Keratinocyte (primary cell): ENCODE data around the gene ZNF346. TPM values are rescaled to one million over a fixed set of nuclear protein-coding genes. Genes with fewer than 3 reads are reported as not detected.

Experiments used
- DNase-seq: peaks from one replicate; pipeline ENCODE4 v3.0.0-alpha.2; 2011; ENCODE audit warnings: low read depth, missing footprints, low spot score
- FAIRE-seq: peaks from 2 replicates; lab custom pipeline; 2011; peaks lifted over from hg19 to GRCh38; lab: Jason Lieb, UNC
- H2AFZ ChIP-seq: 2 replicates; pipeline ENCODE4 v1.6.0; 2012; ENCODE audit warnings: low read length, control low read depth, inconsistent platforms; ENCODE audit not compliant: control insufficient read depth
- H3K27ac ChIP-seq: 2 replicates; pipeline ENCODE4 v1.5.1; 2011; ENCODE audit warnings: low read length; ENCODE audit not compliant: control insufficient read depth, insufficient read depth
- H3K27me3 ChIP-seq: 3 replicates; pipeline ENCODE4 v1.6.0; 2011; ENCODE audit warnings: low read length; ENCODE audit not compliant: control insufficient read depth, insufficient read depth; ENCODE audit errors: extremely low read depth
- H3K36me3 ChIP-seq, 2 experiments: 2 replicates in 1 of 2; 3 replicates in 1 of 2; pipeline ENCODE4 v1.5.1; 2011; ENCODE audit warnings: low read length in 2 of 2, mild to moderate bottlenecking in 1 of 2; ENCODE audit not compliant: control insufficient read depth in 2 of 2, insufficient read depth in 2 of 2; ENCODE audit errors: extremely low read depth in 1 of 2
- H3K4me1 ChIP-seq: 3 replicates; pipeline ENCODE4 v1.5.1; 2011; ENCODE audit warnings: low read length; ENCODE audit not compliant: control insufficient read depth, insufficient read depth; ENCODE audit errors: extremely low read depth
- H3K4me2 ChIP-seq: 3 replicates; pipeline ENCODE4 v1.6.0; 2011; ENCODE audit warnings: low read depth, low read length; ENCODE audit not compliant: control insufficient read depth, insufficient read depth; ENCODE audit errors: extremely low read depth
- H3K4me3 ChIP-seq, 3 experiments: fragments of 200-600 bp in 1 of 3; sonication (generic) in 1 of 3; 2 replicates in 2 of 3; 3 replicates in 1 of 3; pipeline ENCODE4 v1.5.1; 2011 to 2016; ENCODE audit warnings: low read length in 3 of 3, mild to moderate bottlenecking in 3 of 3, control low read depth in 2 of 3, inconsistent platforms in 1 of 3, low read depth in 1 of 3, mixed read lengths in 1 of 3, mixed run types in 1 of 3, moderate library complexity in 1 of 3; ENCODE audit not compliant: control insufficient read depth in 2 of 3, insufficient read depth in 2 of 3; ENCODE audit errors: extremely low read depth in 1 of 3
- H3K79me2 ChIP-seq: 2 replicates; pipeline ENCODE4 v1.6.0; 2012; ENCODE audit warnings: low read length; ENCODE audit not compliant: control insufficient read depth, insufficient read depth
- H3K9ac ChIP-seq: 3 replicates; pipeline ENCODE4 v1.6.0; 2011; ENCODE audit warnings: low read length; ENCODE audit not compliant: control insufficient read depth, insufficient read depth; ENCODE audit errors: extremely low read depth
- H3K9me1 ChIP-seq: 3 replicates; pipeline ENCODE4 v1.6.0; 2011; ENCODE audit warnings: low read length; ENCODE audit not compliant: control insufficient read depth, insufficient read depth; ENCODE audit errors: extremely low read depth
- H3K9me3 ChIP-seq: 2 replicates; pipeline ENCODE4 v1.5.1; 2012; ENCODE audit warnings: low read depth, low read length; ENCODE audit not compliant: control insufficient read depth
- H4K20me1 ChIP-seq: 3 replicates; pipeline ENCODE4 v1.6.0; 2011; ENCODE audit warnings: low read length; ENCODE audit not compliant: control insufficient read depth, insufficient read depth; ENCODE audit errors: extremely low read depth
- CTCF ChIP-seq, 3 experiments: IDR thresholded peaks in 1 of 3; conservative IDR thresholded peaks in 1 of 3; optimal IDR thresholded peaks in 1 of 3; 2 replicates in 2 of 3; 3 replicates in 1 of 3; pipeline versions ENCODE3 to v1.5.1; 2011; ENCODE audit warnings: low read length in 3 of 3, mild to moderate bottlenecking in 3 of 3, moderate library complexity in 2 of 3, control low read depth in 1 of 3, inconsistent platforms in 1 of 3; ENCODE audit not compliant: insufficient read depth in 2 of 3; ENCODE audit errors: extremely low read depth in 1 of 3
- EZH2 ChIP-seq: IDR thresholded peaks from one replicate; pipeline ENCODE4 v1.6.1; 2012; ENCODE audit warnings: inconsistent platforms, mild to moderate bottlenecking, low read length, moderate library complexity
- dilution Hi-C: fragments of 300-500 bp; cut with MboI; formaldehyde crosslinking; loops from one replicate; pipeline ENCODE4 v1.7.0; 2020; ENCODE audit warnings: low sequenced_read_pairs; ENCODE audit not compliant: extremely low pct_ligation_motif_present
- polyA plus RNA-seq, 5 experiments: library from polyadenylated mRNA; depleted of rRNA in 3 of 5; stranded (reverse) in 3 of 5; stranded (forward) in 1 of 5; unstranded in 1 of 5; fragments of >200 nt; gene quantifications; 1 replicate in 1 of 5; 2 replicates in 3 of 5; 3 replicates in 1 of 5; pipeline versions ENCODE4 v1.2.1 to v1.2.3, GENCODE V29; 2011 to 2012; ENCODE audit warnings: missing spikeins in 2 of 5, low read depth in 1 of 5, low replicate concordance in 1 of 5

Gene ZNF346
- polyA plus RNA-seq, 1 donor (not counting 4 experiments of a cell fraction or from before 2014, with no cell fraction given), result 9.5 TPM

- Histone ChIP-seq H3K4me3 (no peak overlapping the region), H4K20me1 (peaks cover 14% of the 10 kb centered on the region), H3K9ac (no peak overlapping the region), H3K36me3 (no peaks in the 10 kb centered on the region), H3K79me2 (peaks cover 28% of the 10 kb centered on the region), H3K9me3 (no peaks in the 10 kb centered on the region), H3K27me3 (no peaks in the 10 kb centered on the region), H3K4me2 (no peak overlapping the region), H3K4me1 (peaks cover 18% of the 10 kb centered on the region), H3K27ac (no peak overlapping the region), H3K9me1 (no peaks in the 10 kb centered on the region), H2AFZ (no peak overlapping the region)
- no peak for DNase-seq
- FAIRE-seq, result no peak
- TF ChIP-seq EZH2, result no peak
- no peak for TF ChIP-seq CTCF (optimal IDR thresholded peaks at IDR 0.05 in 1 of 3, IDR thresholded peaks at IDR 0.05 in 1 of 3, conservative IDR thresholded peaks at IDR 0.05 in 1 of 3; ENCODE audit: extremely low read depth in 1 of 3, insufficient read depth in 2 of 3, low read length in 3 of 3)
- dilution Hi-C loops, result no loop called here
These were observed 13.8 kb upstream of the ZNF346 start for GRCh38 chr5:177008716-177009115.

- FAIRE-seq, result no peak
- H3K79me2 ChIP-seq, result peaks cover 13% of the 10 kb centered on the region
- no peak for DNase-seq
- H3K9ac ChIP-seq, result no peak overlapping the region
- H4K20me1 ChIP-seq, result peaks cover 5% of the 10 kb centered on the region
- no peaks in the 10 kb centered on the region for H3K9me1 ChIP-seq
- H3K27me3 ChIP-seq, result no peaks in the 10 kb centered on the region
- H3K27ac ChIP-seq, result no peak overlapping the region
- H3K9me3 ChIP-seq, result no peaks in the 10 kb centered on the region
- H3K4me1 ChIP-seq, result peaks cover 4% of the 10 kb centered on the region
- H3K4me2 ChIP-seq, result no peak overlapping the region
- dilution Hi-C loops, result no loop called here
- no peak overlapping the region for H3K4me3 ChIP-seq
- no peak for TF ChIP-seq EZH2
- TF ChIP-seq CTCF (optimal IDR thresholded peaks at IDR 0.05 in 1 of 3, IDR thresholded peaks at IDR 0.05 in 1 of 3, conservative IDR thresholded peaks at IDR 0.05 in 1 of 3; ENCODE audit: extremely low read depth in 1 of 3, insufficient read depth in 2 of 3, low read length in 3 of 3), result no peak
- H2AFZ ChIP-seq, result no peak overlapping the region
- no peaks in the 10 kb centered on the region for H3K36me3 ChIP-seq
These were observed 12.3 kb upstream of the ZNF346 start for GRCh38 chr5:177010153-177010552.
